ENCODE results near the gene ZNF273. TPM values are rescaled to one million over a fixed set of nuclear protein-coding genes. Genes with fewer than 3 reads are reported as not detected.
"Not testable (repeated sequence)": the region's sequence is repeated elsewhere in the genome, so short reads cannot be mapped to it uniquely, and the experiment has no call there.

The ZNF273 gene
- total RNA-seq (ENCODE audit: insufficient read depth, low replicate concordance): 15.4 TPM

DNA sequence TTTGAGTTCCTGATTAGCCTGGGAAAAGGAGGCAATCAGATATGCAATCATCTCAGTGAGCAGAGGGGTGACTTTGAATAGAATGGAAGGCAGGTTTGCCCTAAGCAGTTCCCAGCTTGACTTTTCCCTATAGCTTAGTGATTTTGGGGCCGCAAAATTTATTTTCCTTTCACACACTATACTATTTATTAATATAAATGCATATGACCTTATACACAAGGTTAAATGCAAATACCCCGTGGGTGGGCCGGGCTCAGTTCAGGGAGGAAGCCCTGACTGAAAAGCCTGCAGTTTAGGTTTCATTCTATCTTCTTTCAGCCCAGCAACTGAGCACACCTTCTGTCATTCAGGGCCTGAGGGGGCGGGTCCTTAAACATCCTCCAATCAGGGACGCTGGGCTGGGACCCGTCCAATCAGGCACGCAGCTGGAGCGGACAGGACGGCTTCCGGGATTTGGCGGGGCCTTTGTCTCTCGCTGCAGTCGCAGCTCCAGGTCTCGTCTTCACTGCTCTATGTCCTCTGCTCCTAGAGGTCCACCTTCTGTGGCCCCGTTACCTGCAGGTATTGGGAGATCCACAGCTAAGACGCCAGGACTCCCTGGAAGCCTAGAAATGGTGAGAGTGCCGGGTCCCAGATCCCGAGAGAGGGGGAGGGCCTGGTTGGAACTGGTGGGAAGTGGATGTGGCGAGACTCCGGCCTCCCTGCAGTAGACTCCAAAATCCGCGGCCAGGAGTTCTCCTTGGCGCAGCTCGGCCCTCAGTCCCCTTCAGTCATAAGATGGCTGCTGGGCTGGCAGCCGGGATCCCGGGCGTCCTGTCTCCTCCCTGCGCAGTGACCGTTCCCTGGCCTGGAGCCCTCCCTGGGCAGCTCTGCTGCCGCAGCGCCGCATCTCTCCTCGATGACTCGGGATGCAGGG, at the start of gene ZNF273:
TSS of gene ZNF273 (plus strand) at position 468 of the 916 bp plus-strand sequence. CDS start at position 513, 45 bp downstream.
- peak; percentile 96 for DNase-seq (ENCODE audit: low spot score)

DNA sequence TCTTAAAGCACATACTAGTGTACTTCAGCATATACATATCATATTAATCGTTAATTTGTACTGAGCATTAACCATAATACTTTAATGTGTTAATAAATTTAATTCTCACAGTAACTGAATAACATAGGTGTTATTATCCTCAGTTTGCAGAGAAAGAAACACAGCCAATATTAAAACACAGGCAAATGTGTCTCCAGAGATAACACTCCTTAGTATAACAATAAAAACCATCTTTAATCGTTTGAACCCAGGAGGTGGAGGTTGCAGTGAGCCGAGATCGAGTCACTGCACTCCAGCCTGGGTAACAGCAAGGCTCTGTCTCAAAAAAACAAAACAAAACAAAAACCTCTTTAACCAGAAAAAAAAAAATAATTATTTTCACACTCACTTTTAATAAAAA, 49.4 kb upstream of the ZNF273 start:
- no peak for DNase-seq (ENCODE audit: low spot score)

DNA sequence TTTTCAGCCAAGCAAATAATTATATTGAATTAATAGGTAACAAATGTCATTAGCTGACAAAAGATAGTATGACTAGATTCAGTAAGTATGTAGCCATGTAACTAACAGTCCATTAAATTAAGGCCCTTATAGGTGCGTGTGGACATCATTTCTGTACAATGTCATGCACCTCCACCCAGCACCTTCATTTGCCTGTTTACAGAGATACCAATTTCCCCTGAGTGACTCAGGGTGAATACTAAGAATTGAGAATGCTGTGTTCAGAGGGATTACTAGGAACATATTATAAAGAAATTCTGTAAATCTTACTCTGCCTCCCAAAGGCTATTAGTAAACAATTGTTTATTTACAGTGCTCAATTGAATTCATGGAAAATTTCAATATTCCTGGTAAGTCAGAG, 48.1 kb upstream of the ZNF273 start:
- no peak for DNase-seq (ENCODE audit: low spot score)

DNA sequence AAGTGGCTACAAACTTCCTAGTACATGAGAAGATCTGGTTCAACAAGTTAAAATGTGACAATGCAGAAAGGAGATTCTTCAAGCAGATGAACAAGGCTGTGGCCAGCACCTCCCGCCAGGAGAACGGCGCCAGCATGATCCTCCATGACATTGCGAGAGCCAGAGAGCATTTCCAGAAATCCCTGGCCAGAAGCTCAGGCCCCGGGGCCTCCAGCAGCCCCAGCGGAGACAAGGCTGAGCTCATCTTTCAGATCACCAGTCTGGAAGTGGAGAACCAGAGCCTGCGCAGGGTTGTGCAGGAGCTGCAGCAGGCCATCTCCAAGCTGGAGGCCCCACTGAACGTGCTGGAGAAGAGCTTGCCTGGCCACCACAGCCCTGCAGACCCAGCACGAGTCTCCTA, 40.1 kb upstream of the ZNF273 start:
- no peak for DNase-seq (ENCODE audit: low spot score)

DNA sequence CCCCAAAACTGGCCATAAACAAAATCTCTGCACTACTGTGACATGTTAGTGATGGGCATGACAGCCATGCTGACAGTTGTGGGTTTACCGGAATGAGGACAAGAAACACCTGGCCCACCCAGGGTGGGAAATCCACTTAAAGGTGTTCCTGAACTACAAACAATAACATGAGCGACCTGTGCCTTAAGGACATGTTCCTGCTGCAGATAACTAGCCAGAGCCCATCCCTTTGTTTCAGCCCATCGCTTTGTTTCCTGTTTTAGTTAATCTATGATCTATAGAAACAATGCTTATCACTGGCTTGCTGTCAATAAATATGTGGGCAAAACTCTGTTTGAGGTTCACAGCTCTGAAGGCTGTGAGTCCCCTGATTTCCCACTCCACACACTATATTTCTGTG, 39.5 kb upstream of the ZNF273 start:
- not testable (repeated sequence) for DNase-seq (ENCODE audit: low spot score)

DNA sequence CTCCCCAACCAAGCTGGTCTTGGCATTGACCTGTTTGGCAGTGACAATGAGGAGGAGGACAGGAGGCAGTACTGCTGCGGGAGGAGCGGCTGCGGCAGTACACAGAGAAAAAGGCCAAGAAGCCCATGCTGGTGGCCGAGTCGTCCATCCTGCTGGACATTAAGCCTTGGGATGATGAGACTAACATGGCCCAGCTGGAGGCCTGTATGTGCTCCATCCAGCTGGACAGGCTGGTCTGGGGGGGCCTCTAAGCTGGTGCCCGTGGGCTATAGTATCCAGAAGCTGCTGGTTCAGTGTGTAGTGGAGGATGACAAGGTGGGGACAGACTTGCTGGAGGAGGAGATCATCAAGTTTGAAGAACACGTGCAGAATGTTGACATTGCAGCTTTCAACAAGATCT, 39.1 kb upstream of the ZNF273 start:
- DNase-seq (ENCODE audit: low spot score): no peak

DNA sequence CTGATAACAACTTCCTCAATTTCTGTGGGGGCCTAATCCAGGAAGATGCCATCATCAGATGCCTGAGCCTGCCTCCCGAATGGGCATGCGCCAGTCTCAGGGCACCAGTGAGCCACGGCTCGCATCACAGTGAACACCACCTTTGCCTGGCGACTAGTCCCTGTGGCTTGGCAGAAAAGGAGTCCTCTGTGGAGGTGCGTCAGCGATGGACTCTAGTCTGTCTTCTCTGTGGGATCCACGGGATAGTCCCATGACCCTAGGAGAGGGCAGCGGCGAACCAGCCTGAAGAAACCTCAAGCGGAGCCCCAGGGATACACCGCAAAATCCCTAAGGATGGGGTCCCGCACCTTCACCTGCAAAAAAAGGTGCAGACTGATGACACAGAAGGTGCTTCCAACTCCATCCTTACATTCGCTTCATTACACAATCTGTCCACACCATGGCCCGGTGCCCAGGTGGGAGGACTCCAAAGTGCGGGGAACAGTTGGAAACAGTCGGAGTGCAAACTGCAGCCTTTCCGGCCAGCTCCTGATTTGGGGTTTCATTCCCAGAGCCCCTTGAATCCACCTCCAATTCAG, 35.1 kb upstream of the ZNF273 start:
- no peak for DNase-seq (ENCODE audit: low spot score)

DNA sequence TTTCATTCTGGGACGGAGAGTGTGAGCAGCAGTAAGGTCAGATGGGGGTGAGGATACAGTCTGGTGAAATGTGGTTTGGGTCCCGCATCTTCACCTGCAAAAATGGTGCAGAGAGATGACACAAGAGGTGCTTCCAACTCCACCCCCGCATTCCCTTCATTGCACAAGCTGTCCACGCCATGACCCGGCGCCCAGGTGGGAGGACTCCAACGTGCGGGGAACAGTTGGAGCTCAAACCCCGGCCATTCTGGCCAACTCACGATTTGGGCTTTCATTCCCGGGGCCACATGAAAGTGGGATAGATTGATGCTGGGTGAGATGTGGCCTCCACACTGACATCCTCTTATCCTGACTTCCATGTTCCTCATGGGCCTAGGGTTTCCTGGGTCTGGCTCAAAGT, 34.6 kb upstream of the ZNF273 start:
- no peak for DNase-seq (ENCODE audit: low spot score)

DNA sequence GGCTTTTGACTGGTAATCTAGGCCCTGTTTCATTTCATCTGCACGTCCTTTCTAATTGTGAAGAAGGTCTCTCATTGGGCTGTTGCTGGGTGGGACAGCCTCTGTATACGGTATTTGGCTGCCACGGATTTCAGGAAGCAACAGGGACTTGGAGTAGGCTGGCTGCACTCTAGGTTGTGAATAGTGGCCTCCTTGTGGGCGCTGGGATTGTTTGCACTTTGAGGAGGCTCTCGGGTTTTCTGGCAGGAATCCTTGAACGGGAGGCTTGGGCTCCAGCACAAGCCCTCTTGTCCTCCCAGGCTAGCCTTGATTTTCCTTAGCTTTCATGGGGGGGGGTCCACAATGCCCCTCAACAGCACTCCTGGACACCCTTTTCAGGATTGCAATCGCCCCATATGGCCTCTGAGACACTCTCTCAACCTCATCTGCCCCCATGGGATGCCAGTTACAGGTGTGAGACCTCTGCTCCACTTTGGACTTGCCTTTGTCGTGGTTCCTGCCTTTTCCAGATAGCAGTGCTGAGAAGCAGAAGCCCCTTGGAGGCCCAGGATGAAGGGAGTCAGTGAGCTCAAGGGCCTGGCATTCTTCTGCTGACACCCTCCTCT, 33.9 kb upstream of the ZNF273 start:
- DNase-seq (ENCODE audit: low spot score): no peak

DNA sequence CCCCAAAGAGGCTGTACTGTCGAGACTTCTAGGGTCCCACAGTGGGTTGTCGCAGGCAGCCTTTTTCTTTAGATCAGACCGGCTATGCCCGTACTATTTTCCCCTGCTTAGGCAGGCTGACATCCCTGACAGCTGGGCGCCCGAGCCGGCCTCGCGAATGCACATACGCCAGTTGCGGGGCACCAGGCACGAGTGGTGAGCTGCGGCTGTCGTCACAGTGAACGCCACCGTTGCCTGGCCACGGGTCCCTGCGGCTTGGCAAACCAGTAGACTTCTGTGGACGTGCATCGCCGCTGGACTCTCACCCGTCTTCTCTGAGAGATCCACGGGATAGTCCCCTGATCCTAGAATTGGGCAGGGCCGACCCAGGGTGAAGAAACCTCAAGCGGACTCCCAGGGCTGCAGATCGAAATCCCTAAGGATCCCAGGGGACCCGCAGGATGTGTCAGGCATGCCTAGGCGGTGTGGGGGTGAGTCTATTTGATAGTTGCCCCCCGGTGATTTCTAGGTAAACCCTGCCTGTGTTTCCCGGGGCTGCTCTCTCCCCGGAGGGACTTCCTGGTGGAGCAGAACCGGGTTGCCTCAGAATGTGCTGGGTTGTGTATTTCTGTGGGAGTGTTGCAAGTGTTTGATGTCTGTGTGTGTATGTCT, 33.0 kb upstream of the ZNF273 start:
- DNase-seq (ENCODE audit: low spot score): no peak

DNA sequence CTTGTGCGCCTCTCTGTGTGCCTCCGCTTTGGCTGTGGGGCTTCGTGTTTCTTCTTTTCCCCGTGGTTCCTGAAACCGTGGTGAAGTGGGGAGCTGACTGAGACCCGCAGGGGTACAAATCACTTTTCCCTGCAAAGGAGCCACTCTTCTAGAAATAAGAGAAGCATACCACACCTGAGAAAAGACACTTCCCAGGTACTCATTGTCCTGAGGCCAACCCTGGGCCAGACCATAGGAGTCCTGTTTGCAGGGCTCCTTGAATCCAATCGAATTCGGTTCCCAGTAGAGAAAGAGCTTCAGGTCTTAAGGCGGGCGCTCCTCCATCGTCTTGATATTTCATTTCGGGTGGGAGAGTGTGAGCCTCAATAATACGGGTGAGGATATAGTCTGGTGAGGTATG, 32.4 kb upstream of the ZNF273 start:
- DNase-seq (ENCODE audit: low spot score): no peak

DNA sequence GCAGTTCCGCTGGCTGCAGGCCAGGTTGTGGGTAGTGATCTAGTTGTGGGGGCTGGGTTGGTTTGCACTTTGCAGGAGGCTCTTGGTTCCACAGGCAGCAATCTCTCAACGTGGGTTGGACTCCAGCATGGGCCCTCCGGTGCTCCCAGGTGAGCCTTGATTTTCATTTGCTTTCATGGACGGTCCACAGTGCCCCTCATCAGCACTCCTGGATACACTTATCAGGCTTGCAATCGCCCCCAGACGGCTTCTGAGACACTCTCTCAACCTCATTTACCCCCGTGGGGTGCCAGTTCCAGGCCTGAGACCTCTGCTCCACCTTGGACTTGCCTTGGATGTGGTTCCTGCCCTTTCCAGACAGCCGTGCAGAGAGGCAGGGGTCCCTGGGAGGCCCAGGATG, 31.3 kb upstream of the ZNF273 start:
- DNase-seq (ENCODE audit: low spot score): no peak

DNA sequence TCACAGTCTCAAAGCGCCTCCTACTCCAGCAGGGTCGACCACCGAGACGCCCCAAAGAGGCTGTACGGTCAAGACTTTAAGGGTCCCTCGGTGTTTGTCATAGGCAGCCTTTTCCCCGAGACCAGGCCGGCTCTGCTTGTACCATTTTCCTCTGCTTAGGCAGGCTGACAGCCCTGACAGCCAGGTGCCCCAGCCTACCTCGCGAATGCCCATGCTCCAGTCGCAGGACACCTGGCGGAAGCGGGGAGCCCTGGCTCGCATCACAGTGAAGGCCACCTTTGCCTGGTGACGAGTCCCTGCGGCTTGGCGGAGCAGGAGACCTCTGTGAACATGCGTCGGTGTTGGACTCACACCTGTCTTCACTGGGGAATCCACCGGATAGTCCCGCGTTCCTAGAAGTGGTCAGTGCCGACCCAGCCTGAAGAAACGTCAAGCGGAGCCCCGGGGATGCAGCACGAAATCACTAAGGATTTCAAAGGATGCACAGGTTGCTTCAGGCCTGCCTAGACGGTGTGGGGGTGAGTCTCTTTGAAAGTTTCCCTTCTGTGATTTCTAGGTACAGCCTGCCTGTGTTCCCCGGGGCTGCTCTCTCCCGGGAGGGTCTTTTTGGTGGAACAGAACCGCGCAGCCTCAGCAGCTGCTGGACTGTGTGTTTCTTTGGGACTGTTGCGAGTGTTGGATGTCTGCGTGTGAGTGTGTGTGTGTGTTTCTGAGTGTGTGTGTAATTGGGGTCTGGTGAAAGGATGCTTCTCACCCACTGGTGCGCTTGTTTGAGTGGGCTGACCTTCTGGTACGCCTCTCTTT, 30.5 kb upstream of the ZNF273 start:
- no peak for DNase-seq (ENCODE audit: low spot score)

DNA sequence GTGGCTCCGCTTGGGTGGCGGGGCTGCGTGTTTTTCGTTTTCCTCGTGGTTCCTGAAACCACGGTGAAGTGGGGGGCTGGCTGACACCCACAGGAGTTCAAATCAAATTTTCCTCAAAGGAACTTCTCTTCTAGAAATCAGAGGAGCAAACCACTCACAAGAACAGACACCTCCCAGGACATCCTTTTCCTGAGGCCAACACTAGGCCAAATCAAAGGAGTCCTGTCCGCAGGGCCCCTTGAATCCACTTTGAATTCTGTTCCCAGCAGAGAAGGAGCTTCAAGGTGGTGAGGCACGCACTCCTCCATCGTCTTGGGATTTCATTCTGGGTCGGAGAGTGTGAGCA, 29.9 kb upstream of the ZNF273 start:
- no peak for DNase-seq (ENCODE audit: low spot score)

DNA sequence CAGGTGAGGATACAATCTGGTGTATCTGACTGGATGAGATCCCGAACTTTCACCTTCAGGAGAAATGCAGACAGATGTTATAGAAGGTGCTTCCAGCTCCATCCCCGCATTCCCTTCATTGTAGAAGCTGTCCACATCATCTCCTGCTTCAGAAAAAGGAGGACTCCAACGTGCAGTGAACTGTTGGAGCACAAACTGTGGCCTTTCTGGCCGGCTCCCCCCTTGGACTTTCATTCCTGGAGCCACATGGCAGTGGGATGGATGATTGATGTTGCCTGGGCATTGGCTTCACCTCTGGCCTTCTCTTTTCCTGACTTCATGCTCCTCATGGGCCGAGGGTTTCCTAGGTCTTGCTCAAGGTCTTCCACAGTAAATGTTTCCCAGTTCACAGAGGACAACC, 29.6 kb upstream of the ZNF273 start:
- DNase-seq (ENCODE audit: low spot score): no peak

DNA sequence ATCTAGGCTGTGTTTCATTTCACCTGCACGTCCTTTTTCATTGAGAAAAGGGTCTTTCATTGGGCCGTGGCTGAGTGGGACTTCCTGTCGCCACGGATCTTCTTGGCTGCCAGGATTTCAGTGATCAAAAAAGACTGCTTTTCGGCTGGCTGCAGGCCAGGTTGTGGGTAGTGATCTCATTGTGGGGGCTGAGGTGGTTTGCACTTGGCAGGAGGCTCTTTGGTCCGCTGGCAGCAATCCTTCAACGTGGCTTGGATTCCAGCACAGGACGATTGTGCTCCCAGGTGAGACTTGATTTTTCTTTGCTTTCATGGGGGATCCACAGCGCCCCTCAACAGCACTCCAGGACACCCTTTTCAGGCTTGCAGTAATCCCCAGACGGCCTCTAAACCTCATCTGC, 29.0 kb upstream of the ZNF273 start:
- DNase-seq (ENCODE audit: low spot score): no peak

DNA sequence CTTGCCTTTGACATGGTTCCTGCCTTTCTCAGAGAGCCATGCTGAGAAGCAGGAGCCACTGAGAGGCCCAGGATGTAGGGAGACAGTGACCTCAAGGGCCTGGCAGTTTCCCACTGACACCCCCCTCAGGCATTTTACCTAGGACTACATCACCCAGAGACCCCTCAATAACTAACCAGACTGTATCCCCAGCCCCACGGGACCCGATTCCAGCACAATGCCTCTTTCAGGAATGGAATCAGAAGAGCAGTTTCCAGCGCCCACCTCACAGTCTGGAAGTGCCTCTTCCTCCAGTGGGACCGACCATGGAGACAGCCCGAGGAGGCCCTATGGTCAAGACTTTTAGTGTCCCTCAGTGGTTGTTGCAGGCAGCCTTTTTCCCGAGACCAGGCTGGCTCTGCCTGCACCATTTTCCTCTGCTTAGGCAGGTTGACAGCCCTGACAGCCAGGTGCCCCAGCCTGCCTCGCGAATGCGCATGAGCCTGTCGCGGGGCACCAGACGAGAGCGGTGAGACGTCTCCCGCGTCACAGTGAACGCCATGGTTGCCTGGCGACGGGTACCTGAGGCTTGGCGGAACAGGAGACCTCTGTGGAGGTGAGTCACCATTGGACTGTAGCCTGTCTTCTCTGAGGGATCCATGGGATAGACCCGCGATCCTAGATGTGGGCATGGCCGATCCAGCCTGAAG, 28.4 kb upstream of the ZNF273 start:
- DNase-seq (ENCODE audit: low spot score): no peak

DNA sequence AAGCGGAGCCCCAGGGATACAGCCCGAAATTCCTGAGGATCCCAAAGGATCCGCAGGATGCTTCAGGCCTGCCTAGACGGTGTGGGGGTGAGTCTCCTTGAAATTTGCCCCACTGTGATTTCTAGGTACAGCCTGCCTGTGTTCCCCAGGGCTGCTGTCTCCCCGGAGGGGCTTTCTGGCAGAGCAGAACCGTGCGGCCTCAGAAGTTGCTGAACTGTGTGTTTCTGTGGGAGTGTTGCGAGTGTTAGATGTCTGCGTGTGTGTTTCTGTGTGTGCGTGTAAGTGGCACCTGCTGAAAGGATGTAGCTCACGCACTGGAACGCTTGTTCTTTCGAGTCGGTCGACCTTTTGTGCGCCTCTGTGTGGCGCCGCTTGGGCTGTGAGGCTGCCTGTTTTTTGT, 27.8 kb upstream of the ZNF273 start:
- DNase-seq (ENCODE audit: low spot score): no peak

DNA sequence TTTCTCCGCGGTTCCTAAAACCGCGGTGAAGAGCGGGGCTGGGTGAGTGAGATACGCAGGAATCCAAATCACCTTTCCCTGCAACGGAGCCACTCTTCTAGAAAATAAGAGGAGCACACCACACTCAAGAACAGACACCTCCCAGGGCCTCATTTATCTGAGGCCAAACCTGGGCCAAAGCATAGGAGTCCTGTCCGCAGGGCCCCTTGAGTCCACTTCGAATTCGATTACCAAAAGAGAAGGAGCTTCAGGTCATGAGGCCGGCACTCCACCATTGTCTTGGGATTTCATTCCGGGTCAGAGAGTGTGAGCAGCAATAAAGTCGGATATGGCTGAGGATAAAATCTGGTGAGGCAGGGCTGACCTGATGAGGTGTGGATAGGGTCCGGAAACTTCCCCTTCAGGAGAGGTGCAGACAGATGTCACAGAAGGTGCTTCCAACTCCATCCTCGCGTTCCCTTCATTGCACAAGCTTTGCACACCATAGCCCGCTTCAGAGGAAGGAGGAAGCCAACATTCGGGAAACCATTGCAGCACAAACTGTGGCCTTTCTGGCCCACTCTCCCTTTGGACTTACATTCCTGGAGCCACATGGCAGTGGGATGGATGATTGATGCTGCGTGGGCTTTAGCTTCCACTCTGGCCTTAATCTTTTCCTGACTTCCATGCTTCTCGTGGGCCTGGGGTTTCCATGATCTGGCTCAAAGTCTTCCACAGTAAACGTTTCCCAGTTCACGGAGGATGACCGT, 27.2 kb upstream of the ZNF273 start:
- DNase-seq (ENCODE audit: low spot score): no peak

Data from umbilical cord (tissue), 2 donors.